NCI-H446 (cell line): ENCODE results near the gene STOX1.
"Not testable (repeated sequence)": the region's sequence is repeated elsewhere in the genome, so short reads cannot be mapped to it uniquely, and the experiment has no call there.

ENCODE experiments used
- DNase-seq, 2 experiments: peaks; one replicate each; lab custom pipeline; 2025; lab: John Stamatoyannopoulos, UW

The STOX1 gene

DNA sequence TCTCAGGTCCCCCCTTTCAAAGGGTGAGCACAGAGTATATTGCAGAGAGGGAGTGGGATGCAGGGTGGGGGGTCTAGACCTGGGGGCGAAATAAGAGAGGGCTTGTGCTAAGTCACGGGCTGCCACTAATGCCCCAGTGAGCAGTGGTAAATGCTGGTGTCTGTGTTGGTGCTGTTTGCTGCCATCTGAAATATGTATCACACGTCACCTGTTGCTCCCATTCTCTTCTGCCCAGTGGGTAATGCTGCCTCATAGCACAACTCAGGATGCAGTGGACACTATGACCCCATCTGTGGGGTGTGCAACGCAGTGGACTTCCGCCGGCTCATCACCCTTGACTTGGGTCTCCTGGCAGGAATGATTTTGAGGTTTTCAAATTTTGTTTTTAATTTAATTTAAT is 2.6 kb downstream of the STOX1 start:
- DNase-seq: no peak

GRCh38 chr10:68831961-68832455 is 4.7 kb downstream of the STOX1 start:
- no peak for DNase-seq

DNA sequence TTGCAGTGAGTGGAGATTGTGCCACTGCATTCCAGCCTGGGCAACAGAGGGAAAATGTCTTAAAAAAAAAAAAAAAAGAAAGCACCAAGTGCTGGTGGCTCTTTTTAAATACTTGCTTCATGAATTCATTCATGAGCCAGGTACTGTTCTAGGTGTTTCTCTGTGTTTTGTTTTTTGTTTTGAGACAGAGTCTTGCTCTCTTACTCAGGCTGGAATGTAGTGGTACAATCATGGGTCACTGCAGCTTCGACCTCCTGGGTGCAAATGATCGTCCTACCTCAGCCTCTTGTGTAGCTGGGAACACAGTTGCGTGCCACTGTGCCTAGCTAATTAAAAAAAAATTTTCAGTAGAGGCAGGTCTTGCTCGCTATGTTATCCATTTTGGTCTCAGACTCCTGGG is 5.3 kb downstream of the STOX1 start:
- no peak for DNase-seq

GRCh38 chr10:68837626-68838322 is 10.4 kb downstream of the STOX1 start:
- DNase-seq: no peak

DNA sequence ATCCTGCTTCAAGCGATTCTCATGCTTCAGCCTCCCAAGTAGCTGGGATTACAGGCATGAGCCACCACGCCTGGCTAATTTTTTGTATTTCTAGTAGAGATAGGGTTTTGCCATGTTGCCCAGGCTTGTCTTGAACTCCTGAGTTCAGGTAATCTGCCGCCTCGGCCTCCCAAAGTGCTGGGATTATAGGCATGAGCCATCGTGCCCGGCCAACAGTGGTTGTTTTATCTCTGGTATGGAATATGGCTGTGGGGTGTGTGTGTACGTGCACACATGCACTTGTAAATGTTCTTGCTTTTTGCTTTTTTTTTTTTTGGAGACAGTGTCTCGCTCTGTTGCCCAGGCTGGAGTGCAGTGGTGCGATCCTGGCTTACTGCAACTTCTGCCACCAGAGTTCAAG is 13.3 kb downstream of the STOX1 start:
- not testable (repeated sequence) for DNase-seq

- DNase-seq: no peak
These were observed 20.9 kb downstream of the STOX1 start for GRCh38 chr10:68848281-68848680.

- DNase-seq: no peak
These were observed 21.5 kb downstream of the STOX1 start for GRCh38 chr10:68848806-68849205.

DNA sequence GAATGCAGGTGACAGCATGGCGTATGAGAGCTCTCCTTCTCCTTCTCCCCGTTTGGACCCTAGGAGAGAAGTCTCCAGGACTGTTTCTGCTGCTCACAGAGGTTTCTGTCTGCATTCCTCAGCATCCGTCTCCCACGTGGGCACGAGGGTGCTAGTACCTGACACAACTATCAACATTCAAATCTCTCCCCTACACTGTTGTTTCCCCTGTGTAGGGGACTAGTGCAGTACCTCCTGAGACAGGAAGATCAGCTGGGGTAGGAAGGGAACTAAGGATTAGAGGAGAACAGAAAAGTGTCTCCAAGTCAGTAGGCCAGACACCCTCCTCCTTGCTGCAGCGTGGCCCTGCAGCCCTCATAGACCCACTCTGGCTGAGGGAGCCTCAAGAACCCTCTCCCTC is 29.0 kb downstream of the STOX1 start:
- no peak for DNase-seq

- DNase-seq: no peak
These were observed 29.7 kb downstream of the STOX1 start for GRCh38 chr10:68857005-68857404.

- no peak for DNase-seq
These were observed 33.9 kb downstream of the STOX1 start for GRCh38 chr10:68861253-68861652.

DNA sequence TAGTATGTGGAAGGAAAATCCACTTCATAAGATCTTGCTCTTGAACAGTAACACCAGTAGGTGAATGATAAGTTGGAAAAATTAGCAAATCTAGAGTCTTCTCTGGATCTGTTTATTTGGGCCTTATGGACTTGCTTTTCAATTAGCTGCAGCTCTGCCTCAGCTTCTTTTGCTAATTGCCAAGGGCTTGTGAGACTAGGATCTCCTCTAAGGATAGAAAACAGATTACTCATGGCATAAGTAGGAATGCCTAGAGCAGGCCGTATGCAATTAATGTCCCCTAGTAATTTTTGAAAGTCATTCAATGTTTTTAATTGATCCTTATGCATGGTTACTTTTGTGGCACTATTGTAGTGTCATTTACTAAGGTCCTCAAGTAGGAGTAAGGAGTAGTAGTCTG is 37.3 kb downstream of the STOX1 start:
- DNase-seq: no peak

- DNase-seq: not testable (repeated sequence)
These were observed 40.8 kb downstream of the STOX1 start for GRCh38 chr10:68868173-68868572.

DNA sequence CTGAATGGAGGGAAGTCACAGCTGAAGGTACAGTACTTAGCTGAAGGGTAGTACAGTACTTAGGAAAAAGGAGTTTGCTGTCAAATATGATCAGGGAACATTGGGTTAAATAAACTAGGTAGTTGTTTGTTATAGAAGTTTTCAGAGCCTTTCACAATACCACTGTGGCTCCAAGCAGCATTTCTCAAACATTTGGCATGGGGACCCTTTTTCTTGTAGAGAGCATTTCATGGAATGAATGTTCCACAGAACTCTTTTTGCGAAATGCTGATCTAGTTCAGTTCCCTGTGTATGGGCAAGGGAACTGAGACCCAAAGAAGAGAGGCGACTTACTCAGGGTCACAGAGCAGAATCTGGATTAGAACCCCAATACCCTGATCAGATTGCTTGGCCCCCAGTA is 42.3 kb downstream of the STOX1 start:
- no peak for DNase-seq

DNA sequence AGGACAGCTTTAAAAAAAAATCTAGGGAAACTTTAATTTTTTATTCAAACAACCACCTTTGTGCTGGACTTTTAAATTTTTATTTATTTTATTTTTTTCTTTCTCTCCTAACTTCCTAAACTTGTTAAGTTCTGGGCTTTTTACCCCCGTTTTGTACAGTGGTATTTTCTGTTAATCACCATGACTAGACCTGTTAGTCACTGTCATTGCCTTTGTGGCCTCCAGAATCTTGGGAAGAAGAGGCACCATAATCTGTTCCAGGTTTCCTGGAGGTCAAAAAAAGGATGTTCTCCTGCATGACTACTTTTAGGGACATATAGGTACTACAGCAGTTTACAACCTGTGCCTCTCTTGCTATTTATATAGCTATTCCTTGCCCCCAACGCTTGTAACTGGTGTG is 42.7 kb downstream of the STOX1 start:
- no peak for DNase-seq

DNA sequence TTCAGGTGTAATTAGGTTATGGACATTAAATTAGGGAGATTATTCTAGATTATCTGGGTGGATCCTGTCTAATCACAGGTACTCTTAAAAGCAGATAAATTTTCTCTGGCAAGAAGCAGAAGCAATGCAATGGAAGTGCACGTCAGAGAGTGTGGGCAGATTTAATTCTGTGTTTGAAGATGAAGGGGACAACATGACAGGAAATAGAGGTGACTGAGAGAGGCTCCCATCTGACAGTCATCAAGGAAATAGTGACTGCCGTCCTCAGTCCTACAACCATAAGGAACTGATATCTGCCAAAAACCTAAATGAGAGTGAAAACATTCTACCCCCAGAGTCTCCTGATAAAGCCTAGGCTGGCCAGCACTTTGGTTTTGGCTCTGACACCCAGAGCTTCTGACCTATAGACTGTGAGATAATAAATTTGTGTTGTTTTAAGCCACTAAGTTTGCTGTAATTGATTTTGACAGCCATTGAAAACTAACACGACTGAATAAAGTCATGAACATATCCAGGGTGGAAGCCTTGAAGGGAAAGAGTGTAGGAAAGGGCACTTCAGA is 43.3 kb downstream of the STOX1 start:
- peak in 1 of 2 experiments; percentile 1 for DNase-seq

DNA sequence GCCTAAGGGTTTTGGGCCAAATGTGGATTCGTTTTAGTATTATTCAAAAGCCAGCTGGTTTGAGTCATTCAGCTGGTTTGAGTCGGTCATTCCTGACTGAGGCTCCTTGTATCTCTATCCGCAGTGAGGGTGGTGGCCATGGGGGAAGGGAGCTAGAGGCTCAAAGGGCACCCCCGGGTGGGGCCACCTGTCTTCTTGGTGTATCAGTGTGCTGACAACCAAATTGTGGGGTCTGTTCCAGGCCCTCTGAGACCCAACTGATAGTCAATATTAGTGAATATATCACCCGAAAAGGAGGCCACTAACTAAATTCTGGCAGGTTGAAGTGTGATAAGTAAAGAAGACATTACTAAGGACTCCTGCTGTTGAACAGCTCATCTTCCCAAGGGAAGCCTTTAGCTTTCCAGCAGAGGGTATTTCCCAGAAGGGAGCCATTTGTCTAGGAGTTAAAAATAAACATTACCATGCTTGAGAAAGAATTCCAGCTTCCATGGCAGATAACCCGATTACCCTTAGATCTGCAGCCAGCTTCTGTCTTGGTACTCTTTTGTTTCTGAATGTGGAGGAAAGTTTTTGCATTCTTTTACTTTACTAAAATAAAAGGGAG is 43.9 kb downstream of the STOX1 start:
- DNase-seq: peak; percentile 3 to 39

DNA sequence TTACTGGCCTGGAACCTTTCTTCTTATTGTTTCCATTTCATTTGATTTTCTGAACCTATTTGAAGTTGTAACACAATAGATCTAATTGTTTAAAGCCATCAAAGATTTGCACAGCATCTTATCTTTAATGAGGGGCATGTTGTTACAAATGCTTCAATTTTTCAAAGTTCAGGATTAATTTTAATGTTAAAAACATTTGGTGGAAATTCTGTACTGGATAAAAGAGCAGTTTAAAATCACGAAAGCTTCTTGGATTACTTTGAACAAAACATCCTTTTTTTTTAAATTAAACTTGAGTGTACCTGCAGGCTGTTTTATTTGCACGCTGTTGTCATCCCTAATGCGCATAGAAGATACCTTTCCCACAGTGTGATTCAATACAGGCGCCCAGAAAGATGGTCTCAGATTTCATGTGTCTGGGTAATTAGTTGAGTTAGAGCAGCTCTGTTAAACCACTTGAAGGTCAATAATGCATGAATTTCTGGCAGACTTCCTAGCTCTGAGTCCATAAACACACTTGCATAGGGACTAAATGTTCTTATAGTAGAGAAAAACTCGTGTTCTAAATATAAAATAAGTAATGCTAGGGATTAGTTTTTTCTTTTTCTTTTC is 44.5 kb downstream of the STOX1 start:
- DNase-seq: peak; percentile 92

DNA sequence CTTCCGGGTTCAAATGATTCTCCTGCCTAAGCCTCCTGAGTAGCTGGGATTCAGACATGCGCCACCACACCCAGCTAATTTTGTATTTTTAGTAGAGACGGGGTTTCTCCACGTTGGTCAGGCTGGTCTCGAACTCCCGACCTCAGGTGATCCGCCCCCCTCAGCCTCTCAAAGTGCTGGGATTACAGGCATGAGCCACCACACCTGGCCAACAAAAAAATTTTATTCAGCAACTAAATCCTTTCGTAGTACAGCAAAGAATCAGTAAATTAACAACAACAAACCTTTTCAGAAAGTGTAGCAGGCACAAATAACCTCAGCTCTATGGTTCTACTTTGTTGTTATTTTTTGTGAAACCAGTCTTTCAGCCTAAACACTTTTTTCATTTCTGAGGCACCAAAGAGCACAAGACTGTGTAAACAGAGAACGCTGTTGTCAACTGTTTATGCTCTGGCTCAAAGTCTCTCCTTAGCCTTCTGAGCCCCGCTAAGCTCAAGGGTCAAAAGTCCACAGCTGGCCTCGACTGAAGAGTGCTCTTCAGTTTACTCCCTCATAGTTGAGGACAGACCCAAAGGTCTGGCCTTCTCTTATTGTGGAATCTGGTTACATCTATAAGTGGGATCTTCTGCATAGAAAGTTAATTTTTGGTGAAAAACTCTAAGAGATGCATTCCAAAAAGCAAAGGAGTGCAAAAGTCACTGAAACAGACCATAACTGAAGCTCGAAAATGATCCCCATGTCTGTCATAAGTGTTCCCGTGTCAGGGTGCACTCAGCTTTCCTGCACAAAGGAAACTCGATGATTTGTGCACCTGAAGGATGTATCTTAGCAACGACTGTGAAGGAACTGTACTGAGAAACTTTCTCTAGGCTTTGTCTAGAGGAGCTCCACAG is 49.2 kb downstream of the STOX1 start:
- no peak for DNase-seq

DNA sequence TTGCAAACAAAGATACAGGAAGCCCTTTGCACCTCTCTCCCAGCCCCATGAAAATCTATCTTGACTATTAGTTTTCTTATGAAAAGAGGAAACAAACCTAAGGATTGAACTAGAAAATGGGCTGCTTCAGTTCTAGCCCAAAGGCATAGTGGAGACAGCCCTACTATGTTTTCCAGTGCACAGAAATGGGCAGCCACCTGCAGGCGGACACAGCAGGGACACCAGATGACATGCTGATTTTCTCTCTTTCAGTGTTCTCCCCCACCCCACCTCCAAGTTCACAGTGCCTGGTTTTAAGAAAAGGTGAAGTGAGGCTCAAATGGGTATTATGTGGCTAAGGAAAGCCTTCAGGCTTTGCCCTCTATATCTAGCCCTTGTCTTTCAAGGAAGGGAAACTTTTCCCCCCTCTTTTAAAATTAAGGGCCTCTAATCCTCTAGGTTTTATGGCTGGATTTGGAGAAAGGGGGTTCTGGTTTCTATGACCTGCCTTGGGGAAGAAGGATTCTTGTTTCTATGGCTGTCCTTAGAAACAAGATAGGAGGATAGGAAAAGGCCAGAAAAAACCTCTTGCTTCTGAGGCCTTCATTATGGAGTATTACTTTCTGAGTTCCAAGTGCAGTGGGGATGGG is 50.3 kb downstream of the STOX1 start:
- DNase-seq: no peak

DNA sequence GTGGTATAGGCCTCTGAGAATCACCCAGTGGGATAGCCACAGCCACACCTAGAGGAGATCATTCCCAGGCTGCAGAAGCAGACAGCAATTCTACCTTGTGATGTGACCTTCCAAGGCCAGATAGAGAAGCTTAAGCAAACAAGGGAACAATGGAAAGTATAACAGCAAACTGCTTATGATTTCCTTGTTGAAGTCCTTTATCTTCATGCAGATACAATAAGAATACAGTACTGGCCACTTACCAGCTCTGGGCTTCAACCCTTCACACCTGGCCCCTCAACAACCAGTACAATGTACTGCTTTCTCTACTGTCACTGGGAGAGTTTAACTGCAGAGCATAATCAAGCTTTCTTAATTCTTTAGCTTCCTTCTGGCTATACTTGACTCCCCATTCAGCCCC is 51.2 kb downstream of the STOX1 start:
- DNase-seq: no peak

DNA sequence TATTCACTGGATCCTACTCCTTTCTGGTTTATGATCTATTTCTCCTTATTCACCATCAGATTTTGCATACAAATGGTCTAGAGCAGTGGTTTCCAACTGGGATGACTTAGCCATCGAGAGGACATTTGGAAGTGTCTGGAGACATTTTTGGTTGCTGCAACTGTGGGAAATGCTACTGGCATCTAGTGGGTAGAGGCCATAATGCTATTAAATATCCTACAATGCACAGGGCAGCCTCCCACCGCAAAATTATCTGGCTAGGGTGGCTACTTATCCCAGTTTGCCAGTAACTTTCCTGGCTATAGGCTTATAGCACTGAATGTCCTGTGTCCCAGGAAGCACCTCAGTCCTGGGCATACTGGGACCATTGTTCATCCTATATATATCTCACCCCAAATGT is 52.3 kb downstream of the STOX1 start:
- no peak for DNase-seq

DNA sequence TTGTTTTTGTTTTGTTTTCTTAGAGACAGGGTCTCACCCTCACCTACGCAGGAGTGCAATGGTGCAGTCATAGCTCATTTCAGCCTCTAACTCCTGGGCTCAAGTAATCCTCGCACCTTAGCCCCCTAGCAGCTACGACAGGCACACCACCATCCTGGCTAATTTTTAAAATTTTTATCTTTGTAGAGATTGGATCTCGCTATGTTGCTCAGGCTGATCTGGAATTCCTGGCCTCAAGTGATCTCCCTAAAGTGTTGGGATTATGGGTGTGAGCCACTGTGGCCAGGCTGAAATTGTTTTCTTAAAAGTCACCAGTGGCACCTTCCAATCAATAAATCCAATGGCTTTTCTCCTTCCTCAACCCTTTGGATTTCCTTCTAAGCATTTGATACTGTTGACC is 52.9 kb downstream of the STOX1 start:
- no peak for DNase-seq
